GM23338 (cell line): ENCODE data around the gene TRHDE. TPM values are rescaled to one million over a fixed set of nuclear protein-coding genes. Genes with fewer than 3 reads are reported as not detected.

Source experiments
- ATAC-seq: fragments of 200-7000 bp; cut with Tn5 transposase; 3 replicates; pipeline ENCODE4 v1.9.1; 2020
- DNase-seq: peaks from one replicate; pipeline ENCODE4 v3.0.0-alpha.2; 2015; ENCODE audit warnings: low spot score
- H2AFZ ChIP-seq: fragments of 200-600 bp; sonication (generic); 2 replicates; pipeline ENCODE4 v1.8.0; 2016; ENCODE audit warnings: antibody characterized with exemption, mild to moderate bottlenecking, moderate library complexity
- H3F3A ChIP-seq: fragments of 200-600 bp; sonication (generic); replicated peaks from 2 replicates; pipeline ENCODE4 v1.8.0; 2017; ENCODE audit warnings: antibody characterized with exemption, mixed run types, low read depth
- H3K27ac ChIP-seq: fragments of 200-600 bp; sonication (generic); 2 replicates; pipeline ENCODE4 v1.6.1; 2016; ENCODE audit warnings: low read depth
- H3K27me3 ChIP-seq: fragments of 200-600 bp; sonication (generic); 2 replicates; pipeline ENCODE4 v1.8.0; 2016; ENCODE audit warnings: mild to moderate bottlenecking, mixed run types, moderate library complexity; ENCODE audit not compliant: insufficient read depth
- H3K36me3 ChIP-seq: fragments of 200-600 bp; sonication (generic); 2 replicates; pipeline ENCODE4 v1.8.0; 2016; ENCODE audit warnings: mild to moderate bottlenecking; ENCODE audit not compliant: insufficient read depth
- H3K4me1 ChIP-seq: fragments of 200-600 bp; sonication (generic); 2 replicates; pipeline ENCODE4 v1.8.0; 2016; ENCODE audit warnings: mild to moderate bottlenecking, moderate library complexity; ENCODE audit not compliant: insufficient read depth
- H3K4me2 ChIP-seq: fragments of 200-600 bp; sonication (generic); 2 replicates; pipeline ENCODE4 v1.7.1; 2017; ENCODE audit warnings: mixed run types
- H3K4me3 ChIP-seq: fragments of 200-600 bp; sonication (generic); 2 replicates; pipeline ENCODE4 v1.6.1; 2016; ENCODE audit warnings: mixed run types
- H3K79me2 ChIP-seq: fragments of 200-600 bp; sonication (generic); replicated peaks from 2 replicates; pipeline ENCODE4 v1.8.0; 2017; ENCODE audit warnings: mild to moderate bottlenecking; ENCODE audit not compliant: insufficient read depth
- H3K9me2 ChIP-seq: fragments of 200-600 bp; sonication (generic); 2 replicates; pipeline ENCODE4 v1.8.0; 2017; ENCODE audit not compliant: insufficient read depth
- H4K20me1 ChIP-seq: fragments of 200-600 bp; sonication (generic); replicated peaks from 2 replicates; pipeline ENCODE4 v1.8.0; 2017; ENCODE audit warnings: mild to moderate bottlenecking; ENCODE audit not compliant: insufficient read depth
- H3K27ac Mint-ChIP-seq: 2 replicates; pipeline ENCODE4 v1.8.0; 2020; ENCODE audit warnings: inconsistent platforms, mild to moderate bottlenecking, moderate library complexity, mixed read lengths
- H3K27me3 Mint-ChIP-seq: 3 replicates; pipeline ENCODE4 v1.8.0; 2022; ENCODE audit warnings: low read depth, mild to moderate bottlenecking, moderate library complexity, mixed read lengths, inconsistent platforms; ENCODE audit not compliant: insufficient read depth, poor library complexity
- H3K36me3 Mint-ChIP-seq: 3 replicates; pipeline ENCODE4 v1.8.0; 2021; ENCODE audit warnings: low read depth, mild to moderate bottlenecking, inconsistent platforms, moderate library complexity, mixed read lengths
- H3K4me1 Mint-ChIP-seq: 3 replicates; pipeline ENCODE4 v1.8.0; 2020; ENCODE audit warnings: mild to moderate bottlenecking, inconsistent platforms, mixed read lengths
- H3K4me3 Mint-ChIP-seq: 3 replicates; pipeline ENCODE4 v1.8.0; 2021; ENCODE audit warnings: moderate library complexity, mild to moderate bottlenecking, inconsistent platforms, mixed read lengths
- H3K9me3 Mint-ChIP-seq: 3 replicates; pipeline ENCODE4 v1.8.0; 2020; ENCODE audit warnings: moderate library complexity, mild to moderate bottlenecking, inconsistent platforms, mixed read lengths
- CREB1 ChIP-seq: fragments of 250-450 bp; sonication (Bioruptor Pico); IDR thresholded peaks from 2 replicates; pipeline ENCODE4 v1.5.0; 2020; ENCODE audit warnings: low read depth, mild to moderate bottlenecking, moderate library complexity
- EZH2 ChIP-seq: fragments of 200-600 bp; sonication (generic); IDR thresholded peaks from one replicate; pipeline ENCODE4 v1.8.0; 2017; ENCODE audit warnings: antibody characterized with exemption, mild to moderate bottlenecking, low read depth; ENCODE audit not compliant: unreplicated experiment
- EZH2phosphoT487 ChIP-seq: fragments of 200-600 bp; sonication (generic); IDR thresholded peaks from one replicate; pipeline ENCODE4 v1.8.1; 2018; ENCODE audit warnings: antibody characterized with exemption; ENCODE audit not compliant: unreplicated experiment
- JUNB ChIP-seq: IDR thresholded peaks from one replicate; pipeline ENCODE4 v1.6.1; 2016; ENCODE audit warnings: antibody characterized with exemption; ENCODE audit not compliant: unreplicated experiment
- NANOG ChIP-seq: IDR thresholded peaks from 2 replicates; pipeline ENCODE4 v1.6.1; 2016; ENCODE audit warnings: antibody characterized with exemption, borderline replicate concordance
- POLR2AphosphoS5 ChIP-seq: IDR thresholded peaks from 2 replicates; pipeline ENCODE4 v1.6.1; 2016; ENCODE audit warnings: antibody characterized with exemption, low read depth
- STAT1 ChIP-seq: IDR thresholded peaks from one replicate; pipeline ENCODE4 v1.6.1; 2016; ENCODE audit warnings: antibody characterized with exemption; ENCODE audit not compliant: unreplicated experiment
- ZNF114 ChIP-seq: fragments of 250-450 bp; sonication (Bioruptor Pico); IDR thresholded peaks from 2 replicates; pipeline ENCODE4 v1.5.0; 2020; ENCODE audit warnings: mild to moderate bottlenecking, moderate library complexity
- ZNF331 ChIP-seq: fragments of 250-450 bp; sonication (Bioruptor Pico); IDR thresholded peaks from 2 replicates; pipeline ENCODE4 v1.5.0; 2020; ENCODE audit warnings: low read depth, mild to moderate bottlenecking, moderate library complexity
- polyA plus RNA-seq: library from polyadenylated mRNA; unstranded; fragments of >200 nt; fragmentation: Nextera tagmentation; extraction: Ambion mirVana; gene quantifications from 2 replicates; pipeline ENCODE4 v1.2.1, GENCODE V29; 2016
- total RNA-seq: library from RNA; depleted of rRNA; stranded (reverse); fragments of >200 nt; shearing (Covaris generic); gene quantifications from 2 replicates; pipeline ENCODE4 v1.2.3, GENCODE V29; 2014
- TF ChIP-seq, protein P1 (sequence below): IDR thresholded peaks from 2 replicates; pipeline ENCODE4 v1.6.1; 2016; ENCODE audit warnings: antibody characterized with exemption
- TF ChIP-seq, protein P2 (sequence below): fragments of 250-450 bp; sonication (Bioruptor Pico); IDR thresholded peaks from 2 replicates; pipeline ENCODE4 v1.5.0; 2020; ENCODE audit warnings: mild to moderate bottlenecking, moderate library complexity
- TF ChIP-seq, protein P3 (sequence below): IDR thresholded peaks from one replicate; pipeline ENCODE4 v1.6.1; 2018; ENCODE audit warnings: antibody characterized with exemption; ENCODE audit not compliant: unreplicated experiment
- TF ChIP-seq, protein P4 (sequence below), 2 experiments: fragments of 200-600 bp in 1 of 2; sonication (generic) in 1 of 2; conservative IDR thresholded peaks; 2 replicates each; pipeline versions ENCODE4 v1.5.1 to v1.6.1; 2016 to 2017; ENCODE audit warnings: antibody characterized with exemption in 2 of 2, low read depth in 2 of 2, mild to moderate bottlenecking in 2 of 2, moderate library complexity in 1 of 2

TRHDE gene
- total and polyA plus RNA-seq, 2 experiments from 2014 or later = 1.3 to 7.7 TPM

DNA sequence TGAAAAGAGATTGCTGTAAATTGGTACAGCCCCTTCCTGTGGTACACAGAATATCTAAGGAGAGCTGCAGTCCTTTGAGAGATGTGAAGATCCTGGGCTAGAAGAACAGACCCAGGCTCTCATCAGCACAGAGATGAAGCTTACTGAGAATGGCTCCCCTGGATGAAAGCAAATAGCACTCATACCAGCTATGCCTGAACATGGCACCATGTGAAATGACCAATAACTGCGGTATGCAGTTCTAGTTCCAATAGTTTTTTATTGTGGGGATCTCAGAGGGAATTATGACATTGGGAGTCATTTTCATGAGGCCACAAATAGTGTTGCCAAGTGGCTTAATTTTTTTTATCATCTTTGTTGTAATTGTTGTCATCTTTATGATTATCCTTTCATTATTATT, 15.4 kb upstream of the TRHDE start:
- Mint-ChIP-seq H3K27ac (no peak overlapping the region), H3K36me3 (no peaks in the 10 kb centered on the region), H3K4me3 (no peak overlapping the region), H3K9me3 (no peaks in the 10 kb centered on the region), H3K27me3 (no peaks in the 10 kb centered on the region), H3K4me1 (no peaks in the 10 kb centered on the region)
- no peaks in the 10 kb centered on the region for H3K4me1 ChIP-seq
- H3K27ac ChIP-seq = no peak overlapping the region
- 0 out of 2 replicates have a peak, but pooled peaks cover 10% of the 10 kb centered on the region for H3K9me2 ChIP-seq
- no peak overlapping the region for H3K4me2 ChIP-seq
- H3K36me3 ChIP-seq = no peaks in the 10 kb centered on the region
- H3K79me2 ChIP-seq = no peaks in the 10 kb centered on the region
- no peak overlapping the region for H2AFZ ChIP-seq
- H3K4me3 ChIP-seq = no peak overlapping the region
- no peaks in the 10 kb centered on the region for H3K27me3 ChIP-seq
- DNase-seq = no peak
- H3F3A ChIP-seq = no peaks in the 10 kb centered on the region
- TF ChIP-seq NANOG (no peak), EZH2 (no peak), STAT1 (no peak), CREB1 (CRISPR knock-in tag) (no peak), ZNF331 (CRISPR knock-in tag) (no peak), ZNF114 (CRISPR knock-in tag) (no peak), EZH2phosphoT487 (no peak), POLR2AphosphoS5 (no peak), JUNB (no peak)
- TF ChIP-seq, protein P1, sequence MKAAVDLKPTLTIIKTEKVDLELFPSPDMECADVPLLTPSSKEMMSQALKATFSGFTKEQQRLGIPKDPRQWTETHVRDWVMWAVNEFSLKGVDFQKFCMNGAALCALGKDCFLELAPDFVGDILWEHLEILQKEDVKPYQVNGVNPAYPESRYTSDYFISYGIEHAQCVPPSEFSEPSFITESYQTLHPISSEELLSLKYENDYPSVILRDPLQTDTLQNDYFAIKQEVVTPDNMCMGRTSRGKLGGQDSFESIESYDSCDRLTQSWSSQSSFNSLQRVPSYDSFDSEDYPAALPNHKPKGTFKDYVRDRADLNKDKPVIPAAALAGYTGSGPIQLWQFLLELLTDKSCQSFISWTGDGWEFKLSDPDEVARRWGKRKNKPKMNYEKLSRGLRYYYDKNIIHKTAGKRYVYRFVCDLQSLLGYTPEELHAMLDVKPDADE = no peak
- TF ChIP-seq, protein P2, sequence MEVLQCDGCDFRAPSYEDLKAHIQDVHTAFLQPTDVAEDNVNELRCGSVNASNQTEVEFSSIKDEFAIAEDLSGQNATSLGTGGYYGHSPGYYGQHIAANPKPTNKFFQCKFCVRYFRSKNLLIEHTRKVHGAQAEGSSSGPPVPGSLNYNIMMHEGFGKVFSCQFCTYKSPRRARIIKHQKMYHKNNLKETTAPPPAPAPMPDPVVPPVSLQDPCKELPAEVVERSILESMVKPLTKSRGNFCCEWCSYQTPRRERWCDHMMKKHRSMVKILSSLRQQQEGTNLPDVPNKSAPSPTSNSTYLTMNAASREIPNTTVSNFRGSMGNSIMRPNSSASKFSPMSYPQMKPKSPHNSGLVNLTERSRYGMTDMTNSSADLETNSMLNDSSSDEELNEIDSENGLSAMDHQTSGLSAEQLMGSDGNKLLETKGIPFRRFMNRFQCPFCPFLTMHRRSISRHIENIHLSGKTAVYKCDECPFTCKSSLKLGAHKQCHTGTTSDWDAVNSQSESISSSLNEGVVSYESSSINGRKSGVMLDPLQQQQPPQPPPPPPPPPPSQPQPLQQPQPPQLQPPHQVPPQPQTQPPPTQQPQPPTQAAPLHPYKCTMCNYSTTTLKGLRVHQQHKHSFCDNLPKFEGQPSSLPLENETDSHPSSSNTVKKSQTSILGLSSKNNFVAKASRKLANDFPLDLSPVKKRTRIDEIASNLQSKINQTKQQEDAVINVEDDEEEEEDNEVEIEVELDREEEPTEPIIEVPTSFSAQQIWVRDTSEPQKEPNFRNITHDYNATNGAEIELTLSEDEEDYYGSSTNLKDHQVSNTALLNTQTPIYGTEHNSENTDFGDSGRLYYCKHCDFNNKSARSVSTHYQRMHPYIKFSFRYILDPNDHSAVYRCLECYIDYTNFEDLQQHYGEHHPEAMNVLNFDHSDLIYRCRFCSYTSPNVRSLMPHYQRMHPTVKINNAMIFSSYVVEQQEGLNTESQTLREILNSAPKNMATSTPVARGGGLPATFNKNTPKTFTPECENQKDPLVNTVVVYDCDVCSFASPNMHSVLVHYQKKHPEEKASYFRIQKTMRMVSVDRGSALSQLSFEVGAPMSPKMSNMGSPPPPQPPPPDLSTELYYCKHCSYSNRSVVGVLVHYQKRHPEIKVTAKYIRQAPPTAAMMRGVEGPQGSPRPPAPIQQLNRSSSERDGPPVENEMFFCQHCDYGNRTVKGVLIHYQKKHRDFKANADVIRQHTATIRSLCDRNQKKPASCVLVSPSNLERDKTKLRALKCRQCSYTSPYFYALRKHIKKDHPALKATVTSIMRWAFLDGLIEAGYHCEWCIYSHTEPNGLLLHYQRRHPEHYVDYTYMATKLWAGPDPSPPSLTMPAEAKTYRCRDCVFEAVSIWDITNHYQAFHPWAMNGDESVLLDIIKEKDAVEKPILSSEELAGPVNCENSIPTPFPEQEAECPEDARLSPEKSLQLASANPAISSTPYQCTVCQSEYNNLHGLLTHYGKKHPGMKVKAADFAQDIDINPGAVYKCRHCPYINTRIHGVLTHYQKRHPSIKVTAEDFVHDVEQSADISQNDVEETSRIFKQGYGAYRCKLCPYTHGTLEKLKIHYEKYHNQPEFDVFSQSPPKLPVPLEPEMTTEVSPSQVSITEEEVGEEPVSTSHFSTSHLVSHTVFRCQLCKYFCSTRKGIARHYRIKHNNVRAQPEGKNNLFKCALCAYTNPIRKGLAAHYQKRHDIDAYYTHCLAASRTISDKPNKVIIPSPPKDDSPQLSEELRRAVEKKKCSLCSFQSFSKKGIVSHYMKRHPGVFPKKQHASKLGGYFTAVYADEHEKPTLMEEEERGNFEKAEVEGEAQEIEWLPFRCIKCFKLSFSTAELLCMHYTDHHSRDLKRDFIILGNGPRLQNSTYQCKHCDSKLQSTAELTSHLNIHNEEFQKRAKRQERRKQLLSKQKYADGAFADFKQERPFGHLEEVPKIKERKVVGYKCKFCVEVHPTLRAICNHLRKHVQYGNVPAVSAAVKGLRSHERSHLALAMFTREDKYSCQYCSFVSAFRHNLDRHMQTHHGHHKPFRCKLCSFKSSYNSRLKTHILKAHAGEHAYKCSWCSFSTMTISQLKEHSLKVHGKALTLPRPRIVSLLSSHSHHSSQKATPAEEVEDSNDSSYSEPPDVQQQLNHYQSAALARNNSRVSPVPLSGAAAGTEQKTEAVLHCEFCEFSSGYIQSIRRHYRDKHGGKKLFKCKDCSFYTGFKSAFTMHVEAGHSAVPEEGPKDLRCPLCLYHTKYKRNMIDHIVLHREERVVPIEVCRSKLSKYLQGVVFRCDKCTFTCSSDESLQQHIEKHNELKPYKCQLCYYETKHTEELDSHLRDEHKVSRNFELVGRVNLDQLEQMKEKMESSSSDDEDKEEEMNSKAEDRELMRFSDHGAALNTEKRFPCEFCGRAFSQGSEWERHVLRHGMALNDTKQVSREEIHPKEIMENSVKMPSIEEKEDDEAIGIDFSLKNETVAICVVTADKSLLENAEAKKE (CRISPR knock-in tag) = no peak
- TF ChIP-seq, protein P3, sequence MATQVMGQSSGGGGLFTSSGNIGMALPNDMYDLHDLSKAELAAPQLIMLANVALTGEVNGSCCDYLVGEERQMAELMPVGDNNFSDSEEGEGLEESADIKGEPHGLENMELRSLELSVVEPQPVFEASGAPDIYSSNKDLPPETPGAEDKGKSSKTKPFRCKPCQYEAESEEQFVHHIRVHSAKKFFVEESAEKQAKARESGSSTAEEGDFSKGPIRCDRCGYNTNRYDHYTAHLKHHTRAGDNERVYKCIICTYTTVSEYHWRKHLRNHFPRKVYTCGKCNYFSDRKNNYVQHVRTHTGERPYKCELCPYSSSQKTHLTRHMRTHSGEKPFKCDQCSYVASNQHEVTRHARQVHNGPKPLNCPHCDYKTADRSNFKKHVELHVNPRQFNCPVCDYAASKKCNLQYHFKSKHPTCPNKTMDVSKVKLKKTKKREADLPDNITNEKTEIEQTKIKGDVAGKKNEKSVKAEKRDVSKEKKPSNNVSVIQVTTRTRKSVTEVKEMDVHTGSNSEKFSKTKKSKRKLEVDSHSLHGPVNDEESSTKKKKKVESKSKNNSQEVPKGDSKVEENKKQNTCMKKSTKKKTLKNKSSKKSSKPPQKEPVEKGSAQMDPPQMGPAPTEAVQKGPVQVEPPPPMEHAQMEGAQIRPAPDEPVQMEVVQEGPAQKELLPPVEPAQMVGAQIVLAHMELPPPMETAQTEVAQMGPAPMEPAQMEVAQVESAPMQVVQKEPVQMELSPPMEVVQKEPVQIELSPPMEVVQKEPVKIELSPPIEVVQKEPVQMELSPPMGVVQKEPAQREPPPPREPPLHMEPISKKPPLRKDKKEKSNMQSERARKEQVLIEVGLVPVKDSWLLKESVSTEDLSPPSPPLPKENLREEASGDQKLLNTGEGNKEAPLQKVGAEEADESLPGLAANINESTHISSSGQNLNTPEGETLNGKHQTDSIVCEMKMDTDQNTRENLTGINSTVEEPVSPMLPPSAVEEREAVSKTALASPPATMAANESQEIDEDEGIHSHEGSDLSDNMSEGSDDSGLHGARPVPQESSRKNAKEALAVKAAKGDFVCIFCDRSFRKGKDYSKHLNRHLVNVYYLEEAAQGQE = no peak
- TF ChIP-seq, protein P4, sequence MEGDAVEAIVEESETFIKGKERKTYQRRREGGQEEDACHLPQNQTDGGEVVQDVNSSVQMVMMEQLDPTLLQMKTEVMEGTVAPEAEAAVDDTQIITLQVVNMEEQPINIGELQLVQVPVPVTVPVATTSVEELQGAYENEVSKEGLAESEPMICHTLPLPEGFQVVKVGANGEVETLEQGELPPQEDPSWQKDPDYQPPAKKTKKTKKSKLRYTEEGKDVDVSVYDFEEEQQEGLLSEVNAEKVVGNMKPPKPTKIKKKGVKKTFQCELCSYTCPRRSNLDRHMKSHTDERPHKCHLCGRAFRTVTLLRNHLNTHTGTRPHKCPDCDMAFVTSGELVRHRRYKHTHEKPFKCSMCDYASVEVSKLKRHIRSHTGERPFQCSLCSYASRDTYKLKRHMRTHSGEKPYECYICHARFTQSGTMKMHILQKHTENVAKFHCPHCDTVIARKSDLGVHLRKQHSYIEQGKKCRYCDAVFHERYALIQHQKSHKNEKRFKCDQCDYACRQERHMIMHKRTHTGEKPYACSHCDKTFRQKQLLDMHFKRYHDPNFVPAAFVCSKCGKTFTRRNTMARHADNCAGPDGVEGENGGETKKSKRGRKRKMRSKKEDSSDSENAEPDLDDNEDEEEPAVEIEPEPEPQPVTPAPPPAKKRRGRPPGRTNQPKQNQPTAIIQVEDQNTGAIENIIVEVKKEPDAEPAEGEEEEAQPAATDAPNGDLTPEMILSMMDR (conservative IDR thresholded peaks at IDR 0.05; ENCODE audit: low read depth in 2 of 2) = no peak
- ATAC-seq = no peak
- no peaks in the 10 kb centered on the region for H4K20me1 ChIP-seq
